ENCODE results near the gene UBE2O. TPM values are rescaled to one million over a fixed set of nuclear protein-coding genes. Genes with fewer than 3 reads are reported as not detected.

UBE2O gene
- total RNA-seq, 1 experiment from 2014 or later: 24.4 TPM

DNA sequence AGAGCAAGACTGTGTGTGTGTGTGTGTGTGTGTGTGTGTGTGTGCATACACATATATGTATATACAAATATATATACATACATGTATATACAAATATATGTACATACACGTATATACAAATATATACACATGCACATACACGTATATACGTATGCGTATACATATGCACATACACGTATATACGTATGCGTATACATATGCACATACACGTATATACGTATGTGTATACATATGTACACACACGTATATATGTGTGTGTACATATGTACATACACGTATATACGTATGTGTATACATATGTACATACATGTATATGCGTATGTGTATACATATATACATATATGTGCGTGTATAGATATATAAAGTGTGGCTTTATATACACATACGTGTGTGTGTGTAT is 37.2 kb downstream of the UBE2O start:
- no peak for DNase-seq (ENCODE audit: low spot score)

DNA sequence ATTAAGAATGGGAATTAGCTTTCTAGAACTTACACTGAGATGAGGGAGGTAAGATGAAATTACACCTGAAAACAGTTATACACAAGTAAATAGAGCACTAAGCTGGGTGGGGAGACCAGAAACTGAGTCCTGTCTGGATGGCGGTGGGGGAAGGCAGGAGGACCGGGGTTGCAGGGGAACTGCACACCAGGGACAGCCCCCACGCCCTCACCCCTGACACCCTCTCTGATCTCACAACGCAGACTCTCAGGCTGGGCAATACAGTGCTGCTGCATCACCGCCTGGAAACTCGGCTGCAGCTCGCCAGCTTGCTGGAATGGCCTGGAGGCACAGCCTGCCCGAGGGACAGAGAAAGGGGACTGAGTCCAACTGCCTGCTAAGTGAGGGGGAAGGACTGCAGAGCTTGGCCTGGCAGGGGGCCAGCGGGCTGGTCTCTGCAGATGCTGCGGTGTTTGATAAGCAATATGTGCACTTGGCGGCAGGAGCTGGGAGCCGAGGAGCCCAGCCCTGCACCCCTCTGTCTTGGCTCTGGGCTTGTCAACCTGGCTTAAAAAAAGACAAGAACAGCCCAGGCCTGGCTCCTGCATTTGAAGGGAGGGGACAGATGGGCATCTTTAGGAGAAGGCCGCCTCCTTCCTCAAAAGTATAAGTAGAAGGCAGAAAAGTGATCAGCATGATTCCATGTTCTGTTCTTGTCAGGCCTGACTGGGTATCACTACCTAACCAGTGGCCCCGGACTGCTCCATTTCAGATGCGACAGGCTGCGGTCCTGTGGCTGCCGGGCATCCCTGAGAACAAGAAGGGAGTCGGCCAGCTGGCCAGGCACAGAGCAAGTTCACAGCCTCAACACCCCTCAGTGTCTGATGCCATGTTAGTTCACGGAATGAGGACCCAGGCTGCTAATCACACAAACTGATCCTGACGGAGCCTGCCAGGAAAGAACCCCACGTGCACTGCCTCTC is 38.3 kb downstream of the UBE2O start:
- no peak for DNase-seq (ENCODE audit: low spot score)

DNA sequence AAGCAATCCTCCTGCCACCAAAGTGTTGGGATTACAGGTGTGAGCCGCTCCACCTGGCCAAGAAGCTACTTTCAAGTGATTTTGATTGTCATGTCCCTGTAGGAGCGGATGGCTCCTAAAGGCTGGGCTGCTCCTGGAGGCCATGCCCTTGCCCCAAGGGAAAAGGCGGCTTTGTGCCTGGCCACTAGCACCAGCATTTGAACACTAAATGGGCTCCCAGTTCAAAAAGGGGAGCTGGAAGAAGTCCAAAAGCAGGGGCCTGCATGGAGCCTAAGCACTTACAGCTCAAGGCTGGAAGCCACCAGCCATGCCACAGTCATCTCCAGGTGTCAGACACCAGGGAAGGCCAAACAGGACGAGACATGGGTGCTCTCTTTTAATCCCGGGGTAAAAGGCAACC is 41.7 kb downstream of the UBE2O start:
- DNase-seq (ENCODE audit: low spot score): no peak

DNA sequence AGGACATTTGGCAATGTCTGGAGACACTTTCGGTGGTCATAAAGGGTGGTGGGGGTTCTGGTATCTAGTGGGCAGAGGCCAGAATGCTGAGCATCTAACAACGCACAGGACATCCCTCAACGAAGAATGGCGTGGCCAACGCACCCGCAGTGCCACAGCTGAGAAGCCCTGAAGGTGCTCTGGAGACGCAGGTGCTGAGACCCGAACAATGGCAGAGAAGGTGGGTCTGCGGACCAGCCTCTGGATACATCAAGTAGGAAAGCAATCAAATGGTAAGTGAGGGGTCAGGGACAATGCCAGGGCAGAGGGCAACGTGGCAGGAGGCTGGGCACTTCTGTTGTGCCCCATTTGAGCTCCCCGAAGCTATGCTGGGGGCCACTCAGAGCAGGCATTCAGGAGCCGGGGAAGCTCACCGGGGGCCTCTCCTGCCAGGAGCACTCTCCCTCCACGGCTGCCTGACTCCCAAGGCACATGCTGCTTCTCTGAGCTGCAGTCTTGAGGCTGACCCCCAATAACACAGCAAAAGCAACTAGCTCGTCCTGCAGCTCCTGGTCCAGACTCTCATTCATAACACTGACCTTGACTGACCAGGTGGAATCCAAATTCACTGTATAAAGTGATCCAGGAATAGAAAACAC is 42.5 kb downstream of the UBE2O start:
- no peak for DNase-seq (ENCODE audit: low spot score)

DNA sequence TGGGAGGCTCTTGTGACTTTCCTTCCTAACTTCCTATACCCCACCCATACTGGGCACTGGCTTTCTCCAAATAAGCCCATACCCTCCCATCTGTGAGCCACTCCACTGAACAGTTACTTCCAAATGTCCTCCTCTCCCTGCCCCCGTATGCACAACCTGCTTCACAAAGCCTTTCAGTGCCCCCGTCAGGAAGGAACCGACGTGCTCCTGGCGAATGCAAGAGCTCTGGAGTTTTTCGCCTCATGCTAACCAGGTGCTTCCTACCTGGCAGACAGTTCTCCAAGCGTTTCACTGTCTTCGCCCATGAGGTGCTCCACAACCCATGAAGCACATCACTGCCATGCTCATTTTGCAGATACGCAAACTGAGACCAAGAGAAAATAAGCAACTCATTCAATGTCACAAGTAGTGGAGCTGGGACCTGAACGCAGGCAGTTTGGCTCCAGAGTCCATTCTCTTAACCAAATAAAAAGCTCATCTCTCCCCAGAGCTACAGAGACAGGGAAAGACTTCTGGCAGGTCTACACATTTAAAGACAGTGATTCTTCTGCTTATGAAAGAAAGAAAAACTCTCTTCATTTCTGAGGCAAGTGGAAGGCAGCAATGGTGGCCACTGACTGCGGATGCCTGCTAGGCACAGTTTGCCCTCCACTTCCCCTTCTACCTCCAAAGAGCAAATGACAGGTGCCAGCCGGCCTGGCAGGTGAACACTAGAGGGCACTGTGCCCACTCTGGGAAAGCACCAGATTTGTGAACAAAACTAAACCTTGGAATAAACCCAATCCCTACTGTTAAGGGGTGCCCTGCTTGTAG is 44.7 kb downstream of the UBE2O start:
- peak; percentile 79 for DNase-seq (ENCODE audit: low spot score)

DNA sequence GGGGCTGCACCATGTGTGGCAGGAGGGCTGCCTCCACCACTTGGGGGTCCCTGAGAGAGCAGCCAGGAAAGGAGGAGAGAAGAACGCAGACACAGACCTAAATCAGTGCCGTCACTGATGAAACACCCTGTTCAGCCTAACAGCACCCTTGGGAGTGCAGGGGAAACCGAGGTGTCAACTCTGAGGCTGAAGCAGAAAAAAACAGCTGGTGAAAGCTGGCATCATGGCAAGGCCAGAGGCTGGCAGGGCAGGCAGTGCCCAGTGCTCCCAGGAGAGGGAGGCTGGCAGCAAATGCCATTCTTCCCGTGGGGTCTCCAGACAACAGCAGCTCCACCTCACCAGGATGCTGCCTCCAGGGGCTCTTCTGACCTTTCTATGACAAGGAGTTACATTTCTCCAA is 45.4 kb downstream of the UBE2O start:
- no peak for DNase-seq (ENCODE audit: low spot score)

DNA sequence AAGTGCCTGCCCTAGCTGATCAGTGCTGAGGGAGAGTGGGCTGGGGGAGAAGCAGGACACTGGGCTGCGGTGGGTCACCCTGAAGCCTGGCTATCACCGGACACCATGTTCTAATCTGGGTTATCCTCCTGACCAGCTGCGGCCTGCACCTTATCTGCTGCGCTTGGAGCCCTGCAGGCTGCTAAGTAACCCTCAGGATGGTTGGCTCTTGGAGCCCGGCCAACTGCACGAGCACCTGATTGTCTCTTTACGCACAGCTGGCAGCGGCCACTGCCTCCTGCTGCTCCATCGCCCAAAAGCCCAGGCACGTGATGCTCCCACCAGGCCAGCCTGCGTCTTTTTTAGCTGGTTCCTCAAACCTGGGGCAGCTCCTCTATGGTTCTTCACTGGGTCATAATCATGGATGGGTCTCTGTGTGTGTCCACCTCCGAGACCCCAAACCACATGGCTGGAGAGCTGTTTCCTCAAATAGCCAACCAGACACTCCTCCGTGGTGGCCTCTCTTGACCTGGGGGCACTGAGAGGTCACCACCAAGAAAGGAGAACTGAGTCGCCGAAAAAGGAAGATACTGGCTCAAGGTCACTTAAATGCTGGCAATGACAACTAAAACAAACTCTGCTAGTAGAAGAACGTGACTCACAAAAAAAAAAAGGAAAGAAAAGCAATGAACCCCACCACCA is 46.8 kb downstream of the UBE2O start:
- no peak for DNase-seq (ENCODE audit: low spot score)

DNA sequence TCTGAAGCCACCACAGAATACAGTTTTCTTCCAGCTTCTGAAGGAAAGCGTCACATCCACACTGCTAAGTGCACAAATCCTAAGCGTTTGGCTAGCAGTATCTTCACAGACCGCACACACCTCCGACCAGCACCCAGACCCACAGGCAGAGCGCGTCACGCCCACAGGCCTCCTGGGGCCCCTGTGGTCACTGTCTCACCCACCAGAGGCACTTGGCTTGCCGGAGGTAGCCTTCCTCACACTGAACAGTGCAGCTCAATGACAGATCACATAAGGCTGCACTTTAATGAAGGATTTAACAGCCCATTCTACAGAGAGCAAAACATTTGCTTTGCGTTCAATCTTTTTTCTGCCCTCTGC is 47.4 kb downstream of the UBE2O start:
- no peak for DNase-seq (ENCODE audit: low spot score)

DNA sequence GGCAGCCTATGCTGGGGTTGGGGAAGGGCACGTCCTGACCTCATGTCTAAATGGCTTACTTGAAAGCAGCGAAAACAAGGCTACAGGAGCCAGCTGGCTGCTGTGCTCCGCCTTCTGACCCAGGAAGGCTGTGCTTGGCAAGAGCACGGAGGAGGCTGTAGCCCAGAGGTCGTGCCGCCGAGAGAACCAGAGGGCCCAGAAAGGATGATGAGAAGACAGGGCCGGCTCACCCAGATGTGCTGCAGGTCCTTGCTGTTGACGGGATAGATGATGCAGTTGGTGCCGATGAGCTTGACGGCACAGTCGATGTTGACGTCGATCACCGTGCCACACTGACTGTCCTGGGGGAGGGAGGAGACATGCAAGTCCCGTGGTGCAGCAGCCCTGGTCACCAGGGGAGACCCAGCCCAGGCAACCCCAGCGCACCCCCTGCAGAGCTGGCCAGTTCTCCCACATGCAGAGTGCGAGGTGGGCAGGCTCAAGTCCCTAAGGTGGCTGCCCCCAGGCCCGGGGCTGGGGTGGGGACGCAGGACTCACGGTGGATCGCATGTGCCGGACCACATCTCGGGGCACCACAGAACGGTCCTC is 47.9 kb downstream of the UBE2O start:
- no peak for DNase-seq (ENCODE audit: low spot score)

DNA sequence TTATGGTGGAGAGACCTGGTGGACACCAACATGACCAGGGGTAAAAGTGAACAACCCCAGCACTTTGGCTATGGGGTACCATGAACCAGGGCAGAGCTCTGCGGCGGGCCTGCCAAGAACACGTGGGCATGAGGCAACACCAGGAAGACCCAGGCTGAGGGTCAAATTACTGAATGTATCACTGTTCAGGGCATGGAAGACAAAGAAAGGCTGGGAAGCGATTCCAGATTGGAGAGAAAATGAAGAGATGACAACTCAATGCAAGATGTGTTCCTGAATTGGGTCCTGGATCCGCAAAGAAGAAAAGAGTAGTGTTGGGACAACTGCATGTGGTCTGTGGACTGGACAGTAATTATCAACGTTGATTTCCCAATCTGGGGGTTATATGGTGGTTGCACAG is 48.7 kb downstream of the UBE2O start:
- no peak for DNase-seq (ENCODE audit: low spot score)

DNA sequence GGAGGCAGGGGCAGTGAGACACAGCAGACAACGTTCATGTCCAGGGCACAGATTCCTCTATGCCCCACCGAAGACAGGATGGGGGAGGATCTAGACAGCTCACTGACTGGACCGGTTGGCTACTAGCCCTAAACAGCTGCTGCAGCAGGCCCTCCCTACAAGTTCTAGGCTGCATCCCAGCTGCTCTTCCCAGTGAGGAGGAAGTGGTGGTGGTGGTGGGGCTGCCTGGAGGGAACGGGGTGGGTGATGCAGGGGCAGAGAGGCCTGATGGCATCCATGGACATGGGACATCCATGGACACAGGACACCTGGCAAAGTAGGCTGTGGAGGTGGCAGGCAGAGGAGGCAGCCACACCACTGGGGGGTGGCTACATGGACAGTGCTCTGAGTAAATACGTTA is 50.2 kb downstream of the UBE2O start:
- DNase-seq (ENCODE audit: low spot score): no peak

DNA sequence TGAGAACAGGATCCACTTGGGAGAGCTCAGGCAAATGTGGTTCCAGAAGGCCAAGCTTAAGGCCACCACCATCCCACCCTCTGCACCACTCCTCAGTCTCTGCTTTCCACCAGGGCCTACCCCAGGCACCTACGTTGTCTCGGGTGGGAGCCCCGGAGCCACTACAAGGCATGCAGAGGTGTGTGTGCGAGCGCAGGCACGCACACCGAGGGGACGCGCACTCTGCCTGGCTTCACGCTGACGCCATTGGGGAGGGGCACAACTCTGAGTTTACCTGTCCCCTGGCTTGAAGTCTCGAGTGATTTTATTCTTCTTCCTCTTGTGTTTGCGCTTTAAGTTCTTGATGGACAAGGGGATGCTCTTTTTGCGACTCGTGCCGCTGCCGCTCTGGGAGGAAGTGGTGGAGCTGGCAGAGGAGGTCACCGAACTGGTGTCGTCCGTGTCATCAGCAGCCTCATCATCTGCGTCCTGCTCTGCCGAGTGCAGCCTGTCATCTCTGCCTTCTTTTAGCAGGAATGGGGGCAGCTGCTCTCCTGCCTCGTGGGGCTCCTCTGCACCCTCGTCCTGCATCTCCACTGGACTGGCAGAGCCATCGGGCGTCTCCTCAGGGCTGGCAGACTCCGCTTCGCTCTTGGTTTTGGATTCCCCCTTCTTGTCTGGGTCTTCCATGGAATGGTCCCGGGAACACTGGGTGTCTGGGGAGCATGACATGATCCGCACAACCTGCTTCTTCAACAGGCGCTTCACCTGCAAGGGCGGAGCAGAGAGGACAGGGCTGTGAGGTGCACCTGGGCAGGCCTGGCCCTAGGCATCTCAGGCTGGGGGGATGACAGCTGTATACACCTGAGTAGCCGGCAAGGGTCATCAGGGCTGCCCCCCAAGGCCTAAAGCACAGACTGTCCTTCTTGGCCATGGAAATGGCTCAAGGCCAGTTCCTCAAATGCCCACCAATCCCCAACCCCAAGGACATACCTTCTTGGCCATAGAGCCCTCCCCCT is 53.5 kb downstream of the UBE2O start:
- DNase-seq (ENCODE audit: low spot score): no peak

DNA sequence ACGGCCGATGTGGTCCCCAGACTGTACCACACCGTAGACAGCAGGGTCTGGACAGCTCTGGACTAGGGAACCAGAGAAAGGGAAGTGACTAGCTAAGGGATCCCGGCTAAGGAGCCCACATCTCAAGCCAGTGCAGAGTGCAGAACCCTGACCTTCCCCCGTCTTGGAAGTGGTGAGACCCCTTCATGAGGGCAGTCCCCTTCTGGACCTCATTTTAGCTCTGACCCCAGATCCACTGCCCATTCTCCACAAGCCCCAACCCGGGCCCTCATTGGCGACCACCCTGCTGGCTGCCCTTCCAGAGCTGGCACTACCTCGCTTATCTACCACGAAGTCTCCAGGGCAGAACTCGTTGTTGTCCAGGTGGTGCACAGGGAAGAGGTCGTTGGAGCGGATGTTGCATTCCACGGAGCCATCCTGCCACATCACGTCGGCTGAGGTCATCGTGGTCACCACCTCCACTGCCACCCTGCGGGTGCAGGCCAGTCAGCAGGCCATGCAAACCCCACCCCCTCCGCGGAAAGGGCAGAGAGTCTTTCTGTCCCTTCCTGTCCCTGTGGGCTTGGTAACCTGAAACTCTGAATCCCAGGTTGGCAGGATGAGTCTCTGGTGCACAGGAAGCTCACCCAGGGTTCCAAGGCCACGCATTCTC is 54.3 kb downstream of the UBE2O start:
- no peak for DNase-seq (ENCODE audit: low spot score)

DNA sequence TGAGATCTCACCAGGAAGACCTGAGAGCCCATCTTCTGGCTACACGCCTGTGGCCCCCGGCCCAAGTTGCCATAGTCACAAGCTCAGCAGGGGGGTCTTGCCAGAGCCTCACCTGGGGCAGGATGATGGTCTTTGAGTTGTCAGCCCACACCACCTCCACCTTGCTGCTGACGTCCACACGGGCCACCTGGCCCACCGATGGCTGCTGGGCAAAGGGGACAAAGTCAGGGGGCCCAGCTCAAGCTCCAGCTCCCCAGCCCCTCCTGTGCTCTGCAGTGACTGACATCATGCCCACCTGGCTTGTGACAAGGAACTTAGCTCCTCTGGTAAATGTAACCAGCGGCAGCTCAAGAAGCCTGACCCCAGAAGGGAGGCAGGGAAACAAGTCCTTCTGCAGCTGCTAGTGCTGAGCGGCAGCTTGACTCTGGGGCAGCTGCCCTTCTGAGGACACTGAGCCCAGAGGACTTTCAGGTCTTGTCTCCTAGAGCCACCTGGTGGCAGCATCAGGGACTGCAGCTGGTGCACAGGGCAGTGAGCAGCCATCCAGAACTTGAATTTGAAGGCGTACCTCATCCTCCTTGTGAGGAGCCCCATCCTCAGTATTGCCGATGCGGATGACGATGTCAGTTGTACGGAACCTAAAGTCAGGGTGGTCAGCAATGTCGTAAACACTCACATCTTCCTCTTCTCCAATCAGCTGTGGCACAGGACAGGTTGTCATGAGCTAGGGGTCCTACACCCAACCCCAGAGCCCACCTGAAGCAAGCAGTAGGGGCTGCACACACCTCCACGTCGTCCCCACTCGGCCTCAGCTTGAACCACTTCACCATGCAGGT is 55.0 kb downstream of the UBE2O start:
- DNase-seq (ENCODE audit: low spot score): peak; percentile 89

DNA sequence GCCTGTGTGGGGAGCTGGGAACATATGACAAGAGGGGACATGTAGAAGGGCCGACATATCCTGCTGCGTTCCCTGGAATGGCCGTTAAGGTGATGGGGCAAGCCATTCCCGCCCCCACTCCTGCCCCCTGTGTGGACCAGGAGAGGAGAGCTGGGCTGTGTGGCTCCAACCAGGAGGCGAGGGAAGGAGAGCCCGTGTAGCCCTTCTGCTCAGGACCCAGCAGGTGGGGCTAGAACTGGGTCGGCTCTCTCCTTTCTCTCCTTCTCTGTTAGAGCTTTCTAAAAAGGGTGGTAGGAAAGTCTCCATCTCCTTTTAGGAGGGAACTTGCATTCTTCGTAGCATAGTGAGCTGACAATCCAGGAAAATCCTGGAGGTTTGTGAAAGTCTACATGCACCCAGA is 55.8 kb downstream of the UBE2O start:
- DNase-seq (ENCODE audit: low spot score): no peak

DNA sequence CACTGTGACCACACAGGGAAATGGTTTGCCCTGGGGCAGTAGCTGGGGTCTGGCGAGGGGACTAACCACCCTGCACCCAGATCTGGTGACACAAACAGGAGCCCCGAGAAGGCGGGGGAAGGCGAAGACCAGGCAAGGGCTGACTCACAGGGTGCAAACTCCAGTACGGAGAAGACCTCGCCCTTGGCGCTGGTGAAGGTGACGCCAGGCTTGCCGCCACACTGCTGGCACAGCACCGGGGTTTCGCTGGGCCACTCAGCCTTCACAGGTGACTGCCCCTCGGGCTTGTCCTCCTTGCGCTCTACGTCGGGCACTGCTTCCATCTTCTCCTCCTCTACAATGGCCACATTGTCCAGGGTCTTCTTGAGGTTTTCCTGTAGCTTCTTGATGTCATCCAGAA is 57.0 kb downstream of the UBE2O start:
- no peak for DNase-seq (ENCODE audit: low spot score)

DNA sequence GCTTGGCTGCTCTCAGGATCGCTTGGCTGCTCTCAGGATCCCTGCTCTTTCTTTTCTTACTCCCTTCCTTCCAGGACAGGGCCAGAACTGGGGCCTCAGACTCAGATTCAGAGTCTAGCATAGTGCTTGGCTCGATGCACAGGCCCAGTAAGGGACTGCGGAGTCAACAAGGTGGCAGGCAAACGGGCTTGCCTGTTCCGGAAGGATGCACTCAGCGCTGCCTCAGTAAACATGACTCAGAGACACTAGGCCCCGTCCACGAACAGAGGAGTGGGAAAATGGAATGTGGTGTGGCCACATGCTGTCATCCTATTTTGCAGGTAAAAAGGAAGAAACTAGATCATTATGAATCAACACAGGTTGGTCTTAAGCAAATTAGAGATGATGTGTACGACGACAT is 58.8 kb downstream of the UBE2O start:
- DNase-seq (ENCODE audit: low spot score): no peak

DNA sequence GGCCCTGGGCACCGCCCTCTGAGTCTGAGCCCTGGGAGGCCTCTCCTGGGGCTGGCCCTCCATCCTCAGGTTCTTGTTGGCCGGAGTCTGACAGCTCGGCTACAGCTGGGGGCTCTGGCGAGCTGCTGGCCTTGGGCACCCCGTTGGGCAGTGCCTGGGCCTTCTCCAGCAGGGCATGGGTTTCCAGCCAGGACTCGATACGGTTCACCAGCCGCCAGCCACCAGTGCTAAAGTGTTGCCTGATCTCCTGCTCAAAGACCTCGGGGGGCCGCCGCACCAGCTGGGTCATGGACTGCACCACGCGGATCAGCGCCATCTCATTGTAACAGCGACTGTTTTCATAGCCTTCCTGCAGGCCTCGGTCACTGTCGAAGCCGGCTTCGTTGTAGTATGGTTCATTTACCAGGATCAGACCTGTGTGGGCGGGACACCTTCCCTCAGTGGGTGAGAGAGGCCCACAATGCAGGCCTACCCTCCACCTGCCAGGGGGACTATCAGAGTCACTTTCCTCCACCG is 61.7 kb downstream of the UBE2O start:
- DNase-seq (ENCODE audit: low spot score): no peak

Measured in HT-29 (cell line).